Body of pancreas (tissue), 4 donors: ENCODE data around the gene HS6ST2.

Source experiments
- CTCF ChIP-seq, 7 experiments: fragments of 450-650 bp in 4 of 7; fragments of 200-600 bp in 3 of 7; sonication (generic) in 3 of 7; IDR thresholded peaks; one replicate each; pipeline ENCODE4 v1.5.1; 2016 to 2019; ENCODE audit warnings: antibody characterized with exemption in 7 of 7
- POLR2A ChIP-seq, 3 donors: fragments of 450-650 bp; IDR thresholded peaks; one replicate each; pipeline ENCODE4 v1.6.1; 2016; ENCODE audit warnings: antibody characterized with exemption in 3 of 3, mild to moderate bottlenecking in 2 of 3

DNA sequence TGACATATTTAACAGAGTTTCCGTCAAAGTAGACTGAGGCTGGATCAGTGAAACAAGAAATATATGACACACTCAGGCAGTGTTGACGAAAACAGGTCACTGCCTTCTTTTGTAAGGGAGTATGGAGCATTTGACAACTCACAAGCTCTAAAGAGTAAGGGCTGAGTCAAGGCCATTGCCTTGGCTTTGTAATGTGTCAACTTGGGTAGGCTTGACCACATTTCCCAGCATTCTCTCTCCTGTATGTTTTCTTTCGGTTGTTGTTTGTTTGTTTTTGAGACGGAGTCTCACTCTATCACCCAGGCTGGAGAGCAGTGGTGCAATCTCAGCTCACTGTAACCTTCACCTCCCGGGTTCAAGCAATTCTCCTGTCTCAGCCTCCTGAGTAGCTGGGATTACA is 344.6 kb downstream of the HS6ST2 start:
- TF ChIP-seq POLR2A (IDR thresholded peaks at IDR 0.05) (no peak), CTCF (IDR thresholded peaks at IDR 0.05) (no peak)
